Superior temporal gyrus (tissue), 1 donor: ENCODE measurements around the gene DCUN1D5.

Experiments used
- DNase-seq: peaks from one replicate; pipeline ENCODE4 v3.0.0-alpha.2; 2016; ENCODE audit errors: extremely low spot score

DCUN1D5 gene

GRCh38 chr11:103091801-103092524, at the start of gene DCUN1D5:
DCUN1D5 (minus strand) TSS chr11:103092160; CDS start chr11:103091872, 288 bp downstream.
- DNase-seq, result peak; percentile 98

GRCh38 chr11:103125462-103125861, 33.5 kb upstream of the DCUN1D5 start:
- DNase-seq, result no peak

GRCh38 chr11:103114836-103115235, 22.9 kb upstream of the DCUN1D5 start:
- DNase-seq, result no peak

GRCh38 chr11:103112364-103112763, 20.4 kb upstream of the DCUN1D5 start:
- DNase-seq, result no peak

GRCh38 chr11:103111400-103111799, 19.4 kb upstream of the DCUN1D5 start:
- DNase-seq, result no peak

GRCh38 chr11:103110391-103110790, 18.4 kb upstream of the DCUN1D5 start:
- no peak for DNase-seq

- no peak for DNase-seq
Measured at GRCh38 chr11:103109818-103110388, 17.9 kb upstream of the DCUN1D5 start.

- peak; percentile 88 for DNase-seq
Measured at GRCh38 chr11:103108933-103109817, 17.2 kb upstream of the DCUN1D5 start, which contains the start of gene DYNC2H1. DYNC2H1 (plus strand) TSS chr11:103109426; CDS start chr11:103109575, 149 bp downstream.

GRCh38 chr11:103097279-103097678, 5.3 kb upstream of the DCUN1D5 start:
- DNase-seq, result no peak

- peak; percentile 23 for DNase-seq
Measured at GRCh38 chr11:103091064-103091800, 728 bp downstream of the DCUN1D5 start.

- DNase-seq, result no peak
Measured at GRCh38 chr11:103086461-103086860, 5.5 kb downstream of the DCUN1D5 start.

GRCh38 chr11:103085758-103086365, 6.1 kb downstream of the DCUN1D5 start:
- DNase-seq, result no peak

- no peak for DNase-seq
Measured at GRCh38 chr11:103079833-103080232, 12.1 kb downstream of the DCUN1D5 start.

- no peak for DNase-seq
Measured at GRCh38 chr11:103078710-103079109, 13.2 kb downstream of the DCUN1D5 start.

- DNase-seq, result no peak
Measured at GRCh38 chr11:103077554-103077953, 14.4 kb downstream of the DCUN1D5 start.

- DNase-seq, result no peak
Measured at GRCh38 chr11:103076361-103076760, 15.6 kb downstream of the DCUN1D5 start.

GRCh38 chr11:103071008-103071407, 21.0 kb downstream of the DCUN1D5 start:
- no peak for DNase-seq

GRCh38 chr11:103070142-103070541, 21.8 kb downstream of the DCUN1D5 start:
- no peak for DNase-seq

GRCh38 chr11:103069367-103069766, 22.6 kb downstream of the DCUN1D5 start:
- DNase-seq, result no peak

- no peak for DNase-seq
Measured at GRCh38 chr11:103067118-103067517, 24.8 kb downstream of the DCUN1D5 start.

- no peak for DNase-seq
Measured at GRCh38 chr11:103061656-103062055, 30.3 kb downstream of the DCUN1D5 start.
